ENCODE measurements around the gene VEPH1.

DNA sequence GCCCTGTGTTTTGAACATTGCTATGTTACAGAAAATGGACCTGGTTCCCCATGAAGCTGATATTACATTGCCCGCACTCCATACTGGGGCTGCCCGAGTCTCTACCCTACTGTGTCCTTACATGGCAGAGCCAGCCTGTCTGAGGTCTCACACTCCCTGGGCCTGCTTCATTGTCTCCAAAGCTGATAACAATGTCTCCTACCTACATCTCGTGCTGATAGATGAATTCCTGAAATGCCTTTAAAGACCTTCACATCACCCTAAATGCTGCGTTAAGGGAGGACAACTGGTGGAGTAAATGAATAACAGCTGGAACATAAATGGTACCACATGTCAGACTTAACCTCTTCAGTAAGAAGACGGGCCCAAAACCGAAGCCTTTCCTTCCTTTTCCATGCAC lies 129.4 kb downstream of the VEPH1 start:
- TF ChIP-seq EZH2phosphoT487 (IDR thresholded peaks at IDR 0.05; ENCODE audit: insufficient read depth, low read depth) (no peak), EZH2 (IDR thresholded peaks at IDR 0.05; ENCODE audit: insufficient read depth, poor library complexity, severe bottlenecking) (no peak)

All from GM23248 (cell line).